ENCODE data around the gene LAMP1.
"Not testable (repeated sequence)": the region's sequence is repeated elsewhere in the genome, so short reads cannot be mapped to it uniquely, and the experiment has no call there.

The LAMP1 gene

GRCh38 chr13:113365971-113366588 is 69.0 kb downstream of the LAMP1 start:
- Histone ChIP-seq H2BK120ac (ENCODE audit: low read depth, low read length) (no peak overlapping the region), H4K5ac (ENCODE audit: low read length) (no peak overlapping the region), H2AK5ac (ENCODE audit: low read length) (no peak overlapping the region), H3K18ac (ENCODE audit: low read length) (no peak overlapping the region), H3K79me1 (ENCODE audit: low read length) (peaks cover 2% of the 10 kb centered on the region), H3K27ac (ENCODE audit: low read depth, low read length) (no peak overlapping the region), H3K4ac (ENCODE audit: low read depth, low read length) (no peak overlapping the region), H3K36me3 (ENCODE audit: control insufficient read depth, insufficient read depth, low read length) (no peaks in the 10 kb centered on the region), H3K23ac (ENCODE audit: low read length) (no peak overlapping the region), H3K79me2 (ENCODE audit: control insufficient read depth, insufficient read depth, low read length) (peaks cover 4% of the 10 kb centered on the region), H3K4me3 (ENCODE audit: low read length) (no peak overlapping the region), H3K27me3 (ENCODE audit: insufficient read depth, low read length, poor library complexity) (no peaks in the 10 kb centered on the region), H2BK5ac (ENCODE audit: low read length) (no peak overlapping the region), H2BK15ac (replicated peaks; ENCODE audit: low read depth) (no peak overlapping the region), H4K8ac (ENCODE audit: low read depth, low read length) (no peak overlapping the region), H3K9ac (ENCODE audit: low read length) (no peak overlapping the region), H3K56ac (ENCODE audit: low read length) (no peak overlapping the region), H3K4me1 (ENCODE audit: control insufficient read depth, low read depth, low read length) (no peaks in the 10 kb centered on the region), H3K4me2 (ENCODE audit: low read length) (no peak overlapping the region)
- WGBS (ENCODE audit: extremely low coverage, insufficient coverage, low lambda C conversion rate) = no CpG with 5 or more reads among the region's 9 CpGs
- no peak for DNase-seq

- Histone ChIP-seq H4K5ac (ENCODE audit: low read length) (no peak overlapping the region), H2BK15ac (replicated peaks; ENCODE audit: low read depth) (no peak overlapping the region), H3K4me2 (ENCODE audit: low read length) (no peak overlapping the region), H3K4ac (ENCODE audit: low read depth, low read length) (no peak overlapping the region), H3K27me3 (ENCODE audit: insufficient read depth, low read length, poor library complexity) (no peaks in the 10 kb centered on the region), H3K27ac (ENCODE audit: low read depth, low read length) (no peak overlapping the region), H3K9ac (ENCODE audit: low read length) (no peak overlapping the region), H3K23ac (ENCODE audit: low read length) (no peak overlapping the region), H3K4me1 (ENCODE audit: control insufficient read depth, low read depth, low read length) (no peaks in the 10 kb centered on the region), H3K4me3 (ENCODE audit: low read length) (no peak overlapping the region), H2BK5ac (ENCODE audit: low read length) (no peak overlapping the region), H2AK5ac (ENCODE audit: low read length) (no peak overlapping the region), H2BK120ac (ENCODE audit: low read depth, low read length) (no peak overlapping the region), H3K18ac (ENCODE audit: low read length) (no peak overlapping the region), H3K36me3 (ENCODE audit: control insufficient read depth, insufficient read depth, low read length) (no peaks in the 10 kb centered on the region), H3K79me1 (ENCODE audit: low read length) (peaks cover 2% of the 10 kb centered on the region), H4K8ac (ENCODE audit: low read depth, low read length) (no peak overlapping the region), H3K56ac (ENCODE audit: low read length) (no peak overlapping the region), H3K79me2 (ENCODE audit: control insufficient read depth, insufficient read depth, low read length) (peaks cover 4% of the 10 kb centered on the region)
- WGBS (ENCODE audit: extremely low coverage, insufficient coverage, low lambda C conversion rate) = no CpG with 5 or more reads among the region's 15 CpGs
- DNase-seq = no peak
Observed at GRCh38 chr13:113367020-113367560, 70.1 kb downstream of the LAMP1 start.

GRCh38 chr13:113367771-113368170 is 70.7 kb downstream of the LAMP1 start:
- Histone ChIP-seq H3K4me3 (ENCODE audit: low read length) (no peak overlapping the region), H2AK5ac (ENCODE audit: low read length) (no peak overlapping the region), H4K5ac (ENCODE audit: low read length) (no peak overlapping the region), H3K4ac (ENCODE audit: low read depth, low read length) (no peak overlapping the region), H4K8ac (ENCODE audit: low read depth, low read length) (no peak overlapping the region), H3K4me1 (ENCODE audit: control insufficient read depth, low read depth, low read length) (no peaks in the 10 kb centered on the region), H3K27ac (ENCODE audit: low read depth, low read length) (no peak overlapping the region), H3K79me2 (ENCODE audit: control insufficient read depth, insufficient read depth, low read length) (peaks cover under 1% of the 10 kb centered on the region), H3K9ac (ENCODE audit: low read length) (no peak overlapping the region), H3K79me1 (ENCODE audit: low read length) (peaks cover under 1% of the 10 kb centered on the region), H3K18ac (ENCODE audit: low read length) (no peak overlapping the region), H2BK5ac (ENCODE audit: low read length) (no peak overlapping the region), H3K56ac (ENCODE audit: low read length) (no peak overlapping the region), H2BK120ac (ENCODE audit: low read depth, low read length) (no peak overlapping the region), H3K36me3 (ENCODE audit: control insufficient read depth, insufficient read depth, low read length) (no peaks in the 10 kb centered on the region), H3K4me2 (ENCODE audit: low read length) (no peak overlapping the region), H3K27me3 (ENCODE audit: insufficient read depth, low read length, poor library complexity) (no peaks in the 10 kb centered on the region), H2BK15ac (replicated peaks; ENCODE audit: low read depth) (no peak overlapping the region), H3K23ac (ENCODE audit: low read length) (no peak overlapping the region)
- no peak for DNase-seq
- WGBS (ENCODE audit: extremely low coverage, insufficient coverage, low lambda C conversion rate) = no CpG with 5 or more reads among the region's 6 CpGs

GRCh38 chr13:113368353-113368752 is 71.3 kb downstream of the LAMP1 start:
- DNase-seq; H3K23ac ChIP-seq (ENCODE audit: low read length); H3K4me1 ChIP-seq (ENCODE audit: control insufficient read depth, low read depth, low read length); H3K4me3 ChIP-seq (ENCODE audit: low read length); H3K18ac ChIP-seq (ENCODE audit: low read length); H2BK5ac ChIP-seq (ENCODE audit: low read length); H3K36me3 ChIP-seq (ENCODE audit: control insufficient read depth, insufficient read depth, low read length); H3K4ac ChIP-seq (ENCODE audit: low read depth, low read length); H2BK120ac ChIP-seq (ENCODE audit: low read depth, low read length); H3K56ac ChIP-seq (ENCODE audit: low read length); H4K5ac ChIP-seq (ENCODE audit: low read length); H3K79me1 ChIP-seq (ENCODE audit: low read length); H3K9ac ChIP-seq (ENCODE audit: low read length); H3K27me3 ChIP-seq (ENCODE audit: insufficient read depth, low read length, poor library complexity); H2BK15ac ChIP-seq (replicated peaks; ENCODE audit: low read depth); H4K8ac ChIP-seq (ENCODE audit: low read depth, low read length); H3K4me2 ChIP-seq (ENCODE audit: low read length); H3K79me2 ChIP-seq (ENCODE audit: control insufficient read depth, insufficient read depth, low read length); H3K27ac ChIP-seq (ENCODE audit: low read depth, low read length); H2AK5ac ChIP-seq (ENCODE audit: low read length): not testable (repeated sequence)
- no CpG with 5 or more reads among the region's 6 CpGs for WGBS (ENCODE audit: extremely low coverage, insufficient coverage, low lambda C conversion rate)

GRCh38 chr13:113369189-113369588 is 72.2 kb downstream of the LAMP1 start:
- H2AK5ac ChIP-seq (ENCODE audit: low read length) = no peak overlapping the region
- H3K23ac ChIP-seq (ENCODE audit: low read length) = no peak overlapping the region
- no peak overlapping the region for H3K18ac ChIP-seq (ENCODE audit: low read length)
- no peak overlapping the region for H4K5ac ChIP-seq (ENCODE audit: low read length)
- no peaks in the 10 kb centered on the region for H3K79me2 ChIP-seq (ENCODE audit: control insufficient read depth, insufficient read depth, low read length)
- no peak overlapping the region for H2BK5ac ChIP-seq (ENCODE audit: low read length)
- H3K36me3 ChIP-seq (ENCODE audit: control insufficient read depth, insufficient read depth, low read length) = no peaks in the 10 kb centered on the region
- no peaks in the 10 kb centered on the region for H3K27me3 ChIP-seq (ENCODE audit: insufficient read depth, low read length, poor library complexity)
- no peak overlapping the region for H2BK120ac ChIP-seq (ENCODE audit: low read depth, low read length)
- H2BK15ac ChIP-seq (replicated peaks; ENCODE audit: low read depth) = no peak overlapping the region
- H3K4me1 ChIP-seq (ENCODE audit: control insufficient read depth, low read depth, low read length) = no peaks in the 10 kb centered on the region
- WGBS (ENCODE audit: extremely low coverage, insufficient coverage, low lambda C conversion rate) = no CpG with 5 or more reads among the region's 29 CpGs
- H3K79me1 ChIP-seq (ENCODE audit: low read length) = no peaks in the 10 kb centered on the region
- H3K56ac ChIP-seq (ENCODE audit: low read length) = no peak overlapping the region
- no peak overlapping the region for H3K27ac ChIP-seq (ENCODE audit: low read depth, low read length)
- no peak overlapping the region for H4K8ac ChIP-seq (ENCODE audit: low read depth, low read length)
- no peak overlapping the region for H3K4me3 ChIP-seq (ENCODE audit: low read length)
- H3K4ac ChIP-seq (ENCODE audit: low read depth, low read length) = no peak overlapping the region
- no peak for DNase-seq
- no peak overlapping the region for H3K9ac ChIP-seq (ENCODE audit: low read length)
- no peak overlapping the region for H3K4me2 ChIP-seq (ENCODE audit: low read length)

- no peak overlapping the region for H2BK120ac ChIP-seq (ENCODE audit: low read depth, low read length)
- H3K4me1 ChIP-seq (ENCODE audit: control insufficient read depth, low read depth, low read length) = no peaks in the 10 kb centered on the region
- H3K79me1 ChIP-seq (ENCODE audit: low read length) = no peaks in the 10 kb centered on the region
- no peak overlapping the region for H3K4ac ChIP-seq (ENCODE audit: low read depth, low read length)
- no peak overlapping the region for H2AK5ac ChIP-seq (ENCODE audit: low read length)
- no peak overlapping the region for H3K4me2 ChIP-seq (ENCODE audit: low read length)
- no CpG with 5 or more reads among the region's 10 CpGs for WGBS (ENCODE audit: extremely low coverage, insufficient coverage, low lambda C conversion rate)
- no peak overlapping the region for H3K9ac ChIP-seq (ENCODE audit: low read length)
- no peak for DNase-seq
- H3K36me3 ChIP-seq (ENCODE audit: control insufficient read depth, insufficient read depth, low read length) = no peaks in the 10 kb centered on the region
- H3K27ac ChIP-seq (ENCODE audit: low read depth, low read length) = no peak overlapping the region
- no peaks in the 10 kb centered on the region for H3K79me2 ChIP-seq (ENCODE audit: control insufficient read depth, insufficient read depth, low read length)
- no peak overlapping the region for H2BK5ac ChIP-seq (ENCODE audit: low read length)
- no peak overlapping the region for H3K18ac ChIP-seq (ENCODE audit: low read length)
- no peak overlapping the region for H3K4me3 ChIP-seq (ENCODE audit: low read length)
- no peak overlapping the region for H3K23ac ChIP-seq (ENCODE audit: low read length)
- H4K8ac ChIP-seq (ENCODE audit: low read depth, low read length) = no peak overlapping the region
- no peak overlapping the region for H2BK15ac ChIP-seq (replicated peaks; ENCODE audit: low read depth)
- H4K5ac ChIP-seq (ENCODE audit: low read length) = no peak overlapping the region
- H3K27me3 ChIP-seq (ENCODE audit: insufficient read depth, low read length, poor library complexity) = no peaks in the 10 kb centered on the region
- no peak overlapping the region for H3K56ac ChIP-seq (ENCODE audit: low read length)
Observed at GRCh38 chr13:113369881-113370280, 72.8 kb downstream of the LAMP1 start.
